GM19468 (cell line): Measurements from ENCODE around the gene HNRNPL.
A peak's percentile ranks its signal among the peaks of the same experiment; 100 is the strongest.
"Not testable (repeated sequence)": the region's sequence is repeated elsewhere in the genome, so short reads cannot be mapped to it uniquely, and the experiment has no call there.

ENCODE experiments used
- ATAC-seq: cut with Tn5 transposase; IDR thresholded peaks from one replicate; pipeline ENCODE4 v1.9.1; 2021; ENCODE audit warnings: mild to moderate bottlenecking, moderate library complexity, moderate number of reproducible peaks; ENCODE audit not compliant: unreplicated experiment; ENCODE audit errors: extremely low read depth

HNRNPL gene

DNA sequence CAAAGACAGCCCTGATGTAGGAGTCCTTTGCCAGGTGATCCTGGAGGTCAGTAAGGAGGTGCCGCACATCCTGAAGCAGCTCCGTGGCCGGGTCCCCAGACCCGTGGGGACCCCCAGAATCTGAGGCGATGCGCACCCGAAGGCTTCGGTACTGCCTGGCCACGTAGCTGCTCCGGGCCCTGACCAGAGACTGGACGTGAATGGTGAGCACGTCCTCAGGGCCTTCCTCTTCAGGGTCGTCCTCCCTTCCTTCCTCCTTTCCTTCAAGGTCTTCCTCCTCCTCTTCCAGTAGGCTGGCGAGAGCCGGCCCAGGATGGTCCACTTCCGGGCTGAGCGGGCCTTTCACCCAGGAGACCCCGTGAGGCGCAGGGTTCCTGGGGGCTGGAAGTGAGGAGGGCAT, 20.8 kb upstream of the HNRNPL start:
- no peak for ATAC-seq

DNA sequence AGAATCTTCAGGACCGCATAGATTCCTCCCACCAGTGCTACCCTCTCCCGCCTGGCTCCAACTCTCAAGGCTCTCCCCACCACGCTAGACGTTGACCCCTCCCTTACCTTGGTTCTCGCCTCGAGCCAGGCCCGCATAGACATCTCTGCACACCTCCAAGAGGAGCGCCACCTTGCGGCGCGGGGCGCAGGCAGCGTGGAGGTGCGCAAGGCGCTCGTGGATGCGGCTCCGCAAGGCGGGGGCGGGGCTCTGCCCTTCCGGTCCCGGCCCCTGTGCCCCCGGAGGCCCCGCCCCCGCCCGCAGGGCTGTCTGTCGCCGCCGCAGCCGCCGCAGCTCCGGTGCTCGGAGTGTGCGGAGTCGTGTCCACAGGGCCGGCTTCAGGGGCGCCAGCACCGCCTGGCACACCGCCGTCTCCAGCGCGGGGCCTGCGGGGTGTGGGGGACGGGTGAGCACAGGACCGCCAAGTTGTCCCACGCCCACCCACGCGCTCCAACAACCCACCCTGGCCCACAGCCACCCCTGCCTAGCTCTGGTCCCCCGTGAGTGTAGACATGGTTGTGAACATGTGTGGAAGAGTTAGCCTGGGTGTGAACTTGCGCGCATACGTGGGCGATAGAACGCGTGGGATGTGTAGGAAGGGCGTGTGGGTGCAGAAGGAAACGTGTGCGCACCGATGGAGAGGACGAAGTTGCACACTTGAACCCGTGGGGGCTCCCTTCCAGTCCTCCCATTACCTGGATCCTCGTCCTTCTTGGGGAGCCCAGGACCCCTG, 20.2 kb upstream of the HNRNPL start:
- no peak for ATAC-seq

GRCh38 chr19:38869160-38869835, 19.5 kb upstream of the HNRNPL start:
- no peak for ATAC-seq

DNA sequence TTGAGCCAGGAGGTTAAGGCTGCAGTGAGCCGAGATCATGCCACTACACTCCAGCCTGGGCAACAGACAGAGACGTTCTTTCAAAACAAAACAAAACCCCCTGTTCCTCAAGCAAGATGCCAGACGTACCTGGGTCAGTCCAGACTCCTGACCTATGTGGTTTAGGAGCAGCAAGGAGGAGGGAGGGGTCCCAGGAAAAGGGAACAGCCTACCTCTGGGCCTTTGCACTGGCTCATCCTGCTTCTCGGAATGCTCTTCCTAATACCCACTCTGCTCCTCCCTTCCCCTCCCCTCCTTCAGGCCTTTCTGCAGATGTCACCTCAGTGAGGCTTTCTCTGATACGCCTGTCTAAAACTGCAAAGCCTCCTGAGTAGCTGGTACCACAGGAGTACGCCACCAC, 18.8 kb upstream of the HNRNPL start:
- no peak for ATAC-seq

GRCh38 chr19:38867171-38867780, 17.5 kb upstream of the HNRNPL start:
- no peak for ATAC-seq

- ATAC-seq = no peak
Observed at GRCh38 chr19:38862321-38863059, 12.7 kb upstream of the HNRNPL start.

DNA sequence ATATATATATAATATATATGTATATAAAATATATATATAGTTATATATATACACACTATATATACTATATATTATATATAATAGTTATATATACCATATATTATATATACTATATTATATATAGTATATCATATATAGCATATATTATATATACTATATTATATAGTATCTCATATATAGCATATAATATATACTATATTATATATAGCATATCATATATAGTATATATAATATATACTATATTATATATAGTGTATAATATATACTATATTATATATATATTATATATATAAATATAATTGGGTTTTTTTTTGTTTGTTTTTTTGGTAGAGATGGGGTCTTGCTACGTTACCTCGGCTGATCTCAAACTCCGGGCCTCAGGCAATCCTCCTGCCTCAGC, 11.6 kb upstream of the HNRNPL start:
- ATAC-seq = no peak

DNA sequence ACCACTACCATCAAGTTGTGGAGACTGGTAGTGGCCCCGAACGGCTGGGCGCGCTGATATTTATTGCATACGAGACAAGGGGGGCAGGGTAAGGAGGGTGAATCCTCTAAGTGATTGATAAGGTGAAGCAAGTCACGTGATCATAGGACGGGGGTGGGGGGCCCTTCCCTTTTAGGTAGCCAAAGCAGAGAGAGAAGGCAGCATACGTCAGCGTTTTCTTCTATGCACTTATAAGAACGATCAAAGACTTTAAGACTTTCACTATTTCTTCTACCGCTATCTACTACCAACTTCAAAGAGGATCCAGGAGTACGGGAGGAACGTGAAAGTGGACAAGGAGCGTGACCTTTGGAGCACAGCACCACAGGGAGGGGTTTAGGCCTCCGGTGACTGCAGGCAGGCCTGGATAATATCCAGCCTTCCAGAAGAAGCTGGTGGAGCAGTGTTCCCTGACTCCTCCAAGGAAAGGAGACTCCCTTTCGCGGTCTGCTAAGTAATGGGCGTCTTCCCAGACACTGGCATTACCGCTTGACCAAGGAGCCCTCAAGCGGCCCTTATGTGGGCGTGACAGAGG, 9.9 kb upstream of the HNRNPL start:
- not testable (repeated sequence) for ATAC-seq

DNA sequence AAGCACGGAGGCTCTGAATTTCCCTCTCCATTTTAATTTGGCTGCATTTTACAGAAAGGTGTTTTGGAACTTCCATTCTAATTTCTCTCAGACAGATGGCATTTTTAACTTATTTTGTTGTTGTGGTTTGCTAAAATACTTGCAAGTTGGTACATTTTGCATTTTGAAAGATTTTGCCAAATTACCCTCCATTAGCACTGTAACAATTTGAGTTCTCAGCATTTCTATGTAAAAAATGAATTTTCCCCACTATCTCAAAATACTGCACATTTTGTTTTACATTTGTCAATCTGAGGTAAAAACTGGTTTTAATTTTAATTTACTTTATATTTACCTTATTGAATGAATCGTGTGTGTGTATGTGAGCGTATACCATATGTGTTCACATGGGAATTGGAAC, 7.0 kb upstream of the HNRNPL start:
- no peak for ATAC-seq

GRCh38 chr19:38855751-38856150, 6.0 kb upstream of the HNRNPL start:
- ATAC-seq = not testable (repeated sequence)

DNA sequence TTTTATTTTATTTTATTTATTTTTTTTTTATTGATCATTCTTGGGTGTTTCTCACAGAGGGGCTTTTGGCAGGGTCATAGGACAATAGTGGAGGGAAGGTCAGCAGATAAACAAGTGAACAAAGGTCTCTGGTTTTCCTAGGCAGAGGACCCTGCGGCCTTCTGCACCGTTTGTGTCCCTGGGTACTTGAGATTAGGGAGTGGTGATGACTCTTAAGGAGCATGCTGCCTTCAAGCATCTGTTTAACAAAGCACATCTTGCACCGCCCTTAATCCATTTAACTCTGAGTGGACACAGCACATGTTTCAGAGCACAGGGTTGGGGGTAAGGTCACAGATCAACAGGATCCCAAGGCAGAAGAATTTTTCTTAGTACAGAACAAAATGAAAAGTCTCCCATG, 5.2 kb upstream of the HNRNPL start:
- not testable (repeated sequence) for ATAC-seq

DNA sequence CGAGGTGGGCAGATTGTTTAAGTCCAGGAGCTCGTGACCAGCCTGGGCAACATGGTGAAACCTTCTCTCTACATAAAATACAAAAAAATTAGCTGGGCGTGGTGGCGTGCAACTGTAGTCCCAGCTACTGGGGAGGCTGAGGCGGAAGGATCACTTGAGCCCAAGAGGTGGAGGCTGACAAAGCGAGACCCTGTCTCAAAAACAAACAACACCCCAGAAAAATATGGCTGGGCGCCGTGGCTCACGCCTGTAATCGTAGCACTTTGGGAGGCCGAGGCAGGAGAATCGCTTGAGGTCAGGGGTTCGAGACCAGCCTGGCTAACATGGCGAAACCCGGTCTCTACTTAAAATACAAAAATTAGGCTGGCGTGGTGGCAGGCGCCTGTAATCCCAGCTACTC, 3.4 kb upstream of the HNRNPL start:
- no peak for ATAC-seq

GRCh38 chr19:38852231-38853044, 2.7 kb upstream of the HNRNPL start:
- ATAC-seq = no peak

GRCh38 chr19:38851622-38852230, 1.9 kb upstream of the HNRNPL start:
- no peak for ATAC-seq

GRCh38 chr19:38850976-38851621, 1.3 kb upstream of the HNRNPL start:
- ATAC-seq = no peak

DNA sequence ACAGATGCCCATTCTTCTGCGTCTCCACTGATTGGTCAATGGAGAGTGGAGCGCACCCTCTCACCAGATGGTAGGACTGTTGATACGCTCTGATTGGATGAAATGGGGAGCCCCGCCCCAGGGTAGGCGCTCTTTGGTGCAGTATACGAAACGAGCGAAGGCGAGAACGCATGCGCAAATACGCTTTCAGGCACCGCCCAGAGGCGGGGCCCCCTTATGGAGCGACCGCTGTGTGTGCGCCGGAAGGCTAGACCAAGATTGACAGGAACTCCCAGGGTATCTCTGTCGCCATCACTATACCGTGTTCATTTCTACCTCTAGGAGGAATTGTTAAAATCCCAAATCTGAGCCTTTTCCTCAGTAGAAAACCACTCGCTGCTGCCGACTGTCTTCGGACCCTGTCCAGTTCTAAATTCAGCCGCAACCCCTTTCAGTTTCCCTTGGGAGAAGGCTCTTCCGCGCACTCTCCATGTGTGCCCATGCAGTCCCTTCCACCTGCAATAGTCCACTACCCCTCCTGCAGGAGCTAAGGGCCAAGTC, 720 bp upstream of the HNRNPL start:
- peak; percentile 70 for ATAC-seq

DNA sequence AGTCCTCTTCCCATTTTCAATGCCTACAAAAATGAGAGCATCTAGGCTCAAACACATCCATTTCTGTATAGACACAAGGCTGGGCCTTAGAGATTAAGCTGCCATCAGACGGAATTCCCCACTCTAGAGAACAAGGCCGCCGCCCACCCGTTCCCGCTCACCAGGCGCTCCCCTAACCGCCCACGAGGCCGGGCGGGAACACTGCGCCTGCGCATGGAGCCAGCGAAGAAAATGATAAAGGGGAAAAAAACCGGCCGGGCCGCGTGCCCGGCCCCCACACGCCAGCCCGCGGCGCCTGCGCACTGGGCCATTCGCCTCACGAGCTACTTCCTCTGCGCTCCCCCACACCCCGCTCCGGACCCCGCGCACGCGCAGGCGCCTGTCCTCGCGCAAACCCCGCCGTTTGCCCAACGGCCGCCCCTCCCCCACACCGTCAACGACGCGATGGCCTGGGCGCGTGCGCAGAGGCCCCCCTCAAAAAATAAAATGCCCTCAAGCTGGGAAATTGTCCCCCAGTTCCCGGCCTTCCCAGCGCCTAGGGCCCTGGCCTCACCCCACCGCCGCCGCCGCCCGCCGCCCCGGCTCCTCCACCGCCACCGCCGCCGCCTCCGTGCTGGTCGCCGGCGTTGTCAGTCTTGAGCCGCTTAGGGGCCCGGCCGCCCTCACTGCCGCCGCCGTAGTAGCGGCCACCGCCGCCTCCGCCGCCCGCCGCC, 483 bp downstream of the HNRNPL start:
- no peak for ATAC-seq
